Measurements from ENCODE around the gene PLCD3.

- TF ChIP-seq CTCF (IDR thresholded peaks at IDR 0.05; ENCODE audit: low read depth, low read length), result no peak
- TF ChIP-seq EZH2phosphoT487 (IDR thresholded peaks at IDR 0.05; ENCODE audit: low read depth), result no peak
These were observed 39.3 kb downstream of the PLCD3 start for GRCh38 chr17:45092911-45093430.

All from OCI-LY3 (cell line).